Measurements from ENCODE around the gene ADAM12.
A peak's percentile ranks its signal among the peaks of the same experiment; 100 is the strongest.
"Not testable (repeated sequence)": the region's sequence is repeated elsewhere in the genome, so short reads cannot be mapped to it uniquely, and the experiment has no call there.

Gene ADAM12

DNA sequence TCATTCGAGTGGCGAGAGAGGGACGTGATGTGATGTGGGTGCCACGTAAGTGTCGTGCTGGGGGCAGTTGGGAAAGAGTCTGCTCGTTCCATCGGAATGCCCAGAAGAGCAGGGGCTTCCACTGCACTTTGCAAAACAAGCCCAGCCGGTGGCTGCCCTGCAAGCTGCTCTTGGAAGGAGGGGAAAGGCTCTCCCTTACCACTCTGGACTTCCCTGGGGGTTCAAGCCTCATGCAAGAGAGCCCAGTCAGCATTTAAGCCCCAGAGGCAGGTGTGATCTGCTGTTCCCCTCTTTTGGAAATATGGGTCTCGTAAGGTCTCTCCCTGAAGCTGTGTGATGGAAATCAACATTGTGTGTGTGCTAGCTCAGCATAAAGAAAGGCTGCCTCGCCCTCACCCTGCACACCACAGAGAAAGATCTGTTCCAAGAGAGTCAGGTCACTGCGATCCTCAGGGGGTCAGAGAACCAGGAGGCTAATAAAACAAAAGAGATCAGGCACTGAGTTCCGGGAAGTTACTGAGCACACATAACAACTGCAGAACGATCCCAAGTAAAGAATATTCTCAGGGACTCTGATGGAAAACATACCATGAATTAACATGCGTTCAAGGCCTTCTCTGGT is 212.5 kb downstream of the ADAM12 start:
- no peak for DNase-seq (ENCODE audit: low read depth in 2 of 2)

DNA sequence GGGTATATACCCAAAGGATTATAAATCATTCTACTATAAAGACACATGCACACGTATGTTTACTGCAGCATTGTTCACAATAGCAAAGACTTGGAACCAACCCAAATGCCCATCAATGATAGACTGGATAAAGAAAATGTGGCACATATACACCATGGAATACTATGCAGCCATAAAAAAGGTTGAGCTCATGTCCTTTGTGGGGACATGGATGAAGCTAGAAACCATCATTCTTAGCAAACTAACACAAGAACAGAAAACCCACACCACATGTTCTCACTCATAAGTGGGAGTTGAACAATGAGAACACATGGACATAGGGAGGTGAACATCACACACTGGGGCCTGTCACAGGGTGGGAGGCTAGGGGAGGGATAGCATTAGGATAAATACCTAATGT is 215.5 kb downstream of the ADAM12 start:
- DNase-seq (ENCODE audit: low read depth in 2 of 2): not testable (repeated sequence)

DNA sequence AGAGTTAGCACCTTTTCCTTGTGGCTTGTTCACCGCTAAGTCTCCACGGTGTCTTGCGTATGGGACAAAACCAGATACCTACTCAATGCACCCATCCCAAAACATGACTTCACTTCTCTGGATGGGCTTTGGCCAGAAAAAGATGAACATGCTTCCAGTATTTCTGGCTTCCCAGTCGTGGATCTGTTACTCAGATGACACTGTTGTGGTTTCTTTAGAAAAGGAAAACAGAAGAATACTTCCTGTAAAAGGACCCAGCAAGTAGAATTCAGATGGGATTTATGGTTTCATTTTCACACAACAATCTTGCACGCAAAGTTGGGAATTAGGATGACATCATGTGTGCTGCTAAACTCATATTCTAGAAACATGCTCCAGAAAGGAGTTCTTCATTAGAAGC is 216.7 kb downstream of the ADAM12 start:
- no peak for DNase-seq (ENCODE audit: low read depth in 2 of 2)

DNA sequence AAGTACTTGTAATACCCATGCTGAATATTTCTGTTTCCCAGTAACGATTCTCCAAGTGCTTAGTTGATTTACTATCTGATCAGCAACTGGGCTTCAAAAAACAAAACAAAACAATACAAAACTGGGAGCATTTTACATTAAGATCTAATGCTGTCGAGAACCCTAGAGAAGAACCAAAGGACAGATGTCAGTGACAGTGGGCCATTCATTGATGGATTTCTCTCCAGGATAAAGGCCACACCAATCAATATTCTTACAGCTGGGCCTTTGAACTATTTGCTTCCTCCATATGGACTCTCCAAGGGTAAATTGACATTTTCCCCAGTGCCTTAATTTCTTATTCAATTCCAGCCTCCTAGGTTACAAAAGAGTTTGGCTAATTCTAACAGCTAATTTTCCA is 217.5 kb downstream of the ADAM12 start:
- DNase-seq (ENCODE audit: low read depth in 2 of 2): no peak

DNA sequence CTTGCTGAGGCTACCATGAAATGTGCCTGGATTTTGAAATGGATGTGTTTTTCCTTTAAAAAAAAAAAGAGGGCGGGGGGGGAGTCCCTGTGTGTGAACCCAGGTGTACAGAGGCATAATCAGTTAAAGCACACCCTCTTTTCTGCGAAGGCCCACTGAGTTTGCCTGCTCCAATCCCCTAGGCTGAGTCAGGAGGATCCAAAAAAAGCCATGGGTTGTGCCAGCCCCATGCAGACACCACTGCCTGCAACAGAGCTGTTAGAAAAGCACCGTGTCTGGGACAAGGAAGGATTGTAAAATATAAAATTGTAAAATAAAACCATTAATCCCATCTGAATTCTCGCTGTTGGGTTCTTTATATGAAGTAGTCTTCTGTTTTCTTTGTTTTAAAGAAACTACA is 217.9 kb downstream of the ADAM12 start:
- no peak for DNase-seq (ENCODE audit: low read depth in 2 of 2)

DNA sequence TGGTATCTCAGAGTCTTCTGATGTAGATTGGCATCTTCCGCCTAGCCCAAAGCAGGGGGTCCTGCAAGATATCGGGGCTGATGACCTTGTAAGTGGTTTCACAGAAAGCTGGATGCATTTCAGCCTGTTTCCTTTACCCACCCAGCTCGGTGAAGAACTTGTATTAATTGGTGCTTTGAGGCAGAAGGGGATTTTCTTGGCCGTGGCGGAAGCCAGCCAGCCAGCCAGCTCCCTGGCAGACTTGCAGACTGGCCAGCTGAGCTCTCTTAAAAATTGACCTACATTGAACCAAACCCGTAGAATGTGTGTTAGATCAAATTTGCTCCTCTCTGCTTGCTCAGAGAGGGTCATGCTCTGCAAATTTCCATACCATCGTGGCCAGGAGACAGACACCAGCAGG is 218.4 kb downstream of the ADAM12 start:
- DNase-seq (ENCODE audit: low read depth in 2 of 2): no peak

DNA sequence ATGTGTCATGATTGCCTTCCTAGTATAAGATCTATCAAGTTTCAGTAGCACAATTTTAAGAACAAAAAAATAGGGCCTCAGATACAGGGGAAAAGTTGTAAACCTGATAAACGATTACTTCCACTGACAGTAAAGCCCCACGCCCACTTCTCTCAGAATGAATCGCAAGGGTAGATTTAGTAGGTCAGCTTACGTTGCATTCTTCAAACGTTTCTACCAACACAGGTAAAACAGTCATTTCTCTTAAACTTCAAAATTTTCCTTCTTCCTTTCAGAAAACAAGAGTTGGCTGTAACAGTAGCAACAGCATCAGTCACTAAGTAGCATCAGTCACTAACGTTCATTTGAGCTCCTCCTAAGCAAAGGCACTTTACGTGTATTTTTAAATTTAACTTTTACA is 221.5 kb downstream of the ADAM12 start:
- DNase-seq (ENCODE audit: low read depth in 2 of 2): peak in 1 of 2 donors; percentile 8

DNA sequence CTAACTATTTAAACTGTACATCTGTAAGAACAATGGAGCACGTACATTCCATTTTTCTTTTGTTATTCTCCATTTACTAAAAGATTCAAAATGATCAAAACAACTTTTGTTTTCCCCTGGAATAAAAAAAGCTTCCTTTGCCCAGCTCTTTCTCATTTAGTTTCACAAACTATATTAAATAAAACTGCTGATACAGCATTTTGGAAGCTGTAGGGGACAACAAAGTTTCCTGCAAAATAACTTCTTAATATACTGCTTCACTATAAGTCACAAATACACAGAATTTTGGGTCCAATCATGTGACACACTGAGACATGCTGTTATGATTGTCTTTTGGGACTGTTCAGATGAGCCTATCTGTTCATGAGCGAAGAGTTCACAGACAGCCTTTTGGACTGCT is 222.4 kb downstream of the ADAM12 start:
- DNase-seq (ENCODE audit: low read depth in 2 of 2): no peak

DNA sequence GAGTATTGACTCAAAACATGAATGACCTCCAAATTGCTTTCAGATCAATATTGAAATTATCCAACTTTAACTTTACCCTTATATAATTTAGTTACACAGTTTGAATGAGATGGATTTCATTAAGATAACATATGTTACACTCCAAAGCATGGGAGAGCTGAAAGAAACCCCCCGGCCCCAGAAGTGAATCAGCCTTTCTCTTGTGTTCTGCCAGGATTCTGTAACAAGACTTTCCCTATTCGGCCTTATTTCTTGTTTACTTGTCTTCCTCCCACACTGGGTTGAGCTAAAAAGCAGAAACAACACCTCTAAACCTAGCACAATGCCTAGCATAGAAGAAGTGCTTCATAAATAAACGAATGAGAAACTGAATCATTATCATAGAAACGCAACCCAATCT is 224.8 kb downstream of the ADAM12 start:
- no peak for DNase-seq (ENCODE audit: low read depth in 2 of 2)

DNA sequence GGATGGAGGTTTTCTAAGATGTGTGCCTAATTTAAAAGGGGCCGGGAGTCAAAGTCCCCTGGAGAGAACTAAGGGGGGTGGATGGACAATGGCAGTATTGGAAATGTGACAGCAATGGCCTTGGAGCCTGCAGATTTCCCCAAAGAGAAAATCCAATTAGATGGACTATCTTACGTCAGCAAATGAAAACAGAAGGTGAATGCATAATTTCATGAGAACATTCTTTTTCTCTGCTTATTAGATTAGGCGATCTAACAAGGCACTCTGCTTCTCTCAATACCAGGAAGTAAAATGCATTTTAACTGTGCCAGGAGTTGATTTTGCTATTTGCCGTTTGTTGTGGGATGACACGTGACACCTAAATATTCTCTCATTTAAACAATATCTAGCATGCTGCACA is 226.6 kb downstream of the ADAM12 start:
- DNase-seq (ENCODE audit: low read depth in 2 of 2): no peak

DNA sequence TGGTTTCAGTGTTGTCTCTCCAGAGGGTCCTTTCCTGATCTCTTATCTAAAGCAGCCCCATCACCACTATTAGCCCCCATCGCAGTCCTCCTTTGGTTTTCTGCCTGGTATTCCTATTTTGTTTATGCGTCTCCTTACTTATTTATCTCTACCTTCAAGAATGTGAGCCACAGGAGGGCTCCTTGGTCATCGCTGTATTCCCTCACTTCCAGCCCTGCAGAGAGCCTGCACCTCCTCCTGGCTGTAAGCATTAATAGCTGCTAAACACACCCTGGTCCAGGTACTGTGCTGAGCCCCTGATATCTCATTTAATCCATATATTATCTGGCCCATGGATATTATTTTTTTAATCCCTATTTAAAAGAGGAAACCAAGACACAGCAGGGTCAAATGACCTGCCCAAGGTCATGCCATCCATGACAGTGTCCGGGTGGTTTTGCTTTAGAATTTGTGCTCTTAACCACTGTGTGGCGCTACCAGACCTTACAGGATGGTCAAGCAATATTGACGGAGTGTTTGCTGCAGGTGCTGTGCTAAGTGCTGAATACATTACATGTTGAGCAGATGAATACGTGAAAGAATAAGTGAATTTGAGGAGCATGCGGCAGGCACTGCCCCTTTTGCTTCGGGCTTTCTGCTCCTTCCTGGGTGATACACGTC is 227.2 kb downstream of the ADAM12 start:
- DNase-seq (ENCODE audit: low read depth in 2 of 2): no peak

DNA sequence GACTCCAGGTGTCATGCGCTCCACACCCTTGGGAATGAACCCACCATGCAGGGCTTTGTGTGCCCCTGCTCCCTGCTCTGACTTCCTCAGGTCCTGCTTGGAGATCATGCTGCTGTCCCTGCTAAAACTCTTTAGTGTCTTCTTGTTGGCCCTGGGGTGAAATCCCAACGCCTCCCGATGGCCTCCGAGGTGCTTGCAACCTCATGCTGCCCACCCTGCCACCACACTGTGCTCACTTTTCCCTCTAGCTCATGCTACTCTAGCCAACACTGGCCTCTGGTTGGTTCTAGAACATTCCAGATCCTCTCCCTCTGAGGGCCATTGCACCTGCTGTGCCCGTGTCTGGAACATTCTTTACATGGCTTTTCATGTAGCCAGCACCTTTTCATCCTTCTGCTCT is 227.7 kb downstream of the ADAM12 start:
- DNase-seq (ENCODE audit: low read depth in 2 of 2): no peak

DNA sequence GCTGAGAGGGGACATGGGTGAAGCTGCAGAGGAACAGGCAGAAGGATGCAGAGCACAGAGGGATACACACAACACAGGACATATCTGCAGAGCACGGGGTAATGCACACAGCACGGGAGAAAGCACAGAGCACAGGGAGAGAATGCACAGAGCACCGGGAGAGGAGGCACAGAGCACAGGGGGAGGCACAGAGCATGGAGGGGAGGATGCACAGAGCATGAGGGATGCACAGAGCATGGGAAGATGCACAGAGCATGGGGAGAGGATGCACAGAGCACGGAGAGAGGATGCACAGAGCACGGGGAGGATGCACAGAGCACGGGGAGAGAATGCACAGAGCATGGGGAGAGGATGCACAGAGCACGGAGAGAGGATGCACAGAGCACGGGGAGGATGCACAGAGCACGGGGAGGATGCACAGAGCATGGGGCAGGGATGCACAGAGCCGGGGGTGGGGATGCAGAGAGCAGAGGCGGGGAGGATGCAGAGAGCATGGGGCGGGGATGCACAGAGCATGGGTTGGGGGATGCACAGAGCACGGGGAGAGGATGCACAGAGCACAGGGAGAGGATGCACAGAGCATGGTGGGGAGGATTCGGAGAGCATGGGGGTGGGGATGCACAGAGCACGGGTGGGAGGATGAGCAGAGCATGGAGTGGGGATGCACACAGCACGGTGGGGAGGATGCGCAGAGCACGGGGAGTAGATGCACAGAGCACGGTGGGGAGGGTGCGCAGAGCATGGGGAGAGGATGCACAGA is 230.0 kb downstream of the ADAM12 start:
- no peak for DNase-seq (ENCODE audit: low read depth in 2 of 2)

DNA sequence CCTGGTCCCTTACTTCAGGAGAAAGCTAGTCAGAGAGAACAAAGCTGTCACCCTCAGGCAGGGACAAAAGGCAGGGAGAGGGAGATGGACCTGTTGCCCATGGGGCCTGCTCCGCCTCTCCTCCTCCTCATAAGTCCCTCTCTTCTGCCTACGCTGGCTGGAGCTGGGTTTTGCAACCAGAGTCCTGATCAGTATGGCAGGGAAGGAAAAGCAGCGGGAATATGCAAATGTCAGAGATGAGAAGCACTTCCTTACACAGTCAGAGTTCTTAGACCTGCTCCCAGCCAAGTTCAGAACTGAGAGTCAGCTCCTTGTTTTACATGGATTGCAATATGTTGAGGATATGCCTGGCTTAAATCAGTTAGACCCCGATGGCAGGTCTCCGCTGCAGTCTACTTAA is 231.1 kb downstream of the ADAM12 start:
- no peak for DNase-seq (ENCODE audit: low read depth in 2 of 2)

DNA sequence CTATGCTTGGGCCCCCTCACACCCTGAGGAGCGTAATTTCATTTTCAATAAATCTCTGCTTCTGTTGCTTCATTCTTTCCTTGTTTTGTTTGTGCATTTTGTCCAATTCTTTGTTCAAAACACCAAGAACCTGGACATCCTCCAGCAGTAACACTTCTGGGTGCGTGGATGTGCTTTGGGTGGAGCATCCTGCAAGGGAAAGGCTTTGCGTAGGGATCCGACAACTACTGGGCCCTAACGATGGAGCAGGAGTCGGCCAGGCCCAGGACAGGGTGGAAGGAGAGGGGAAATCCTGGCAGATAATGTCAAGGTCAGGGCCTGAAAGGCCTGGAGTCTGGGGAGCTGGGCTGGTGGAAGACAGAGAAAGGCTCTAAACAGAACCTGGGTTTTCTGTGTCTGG is 231.8 kb downstream of the ADAM12 start:
- DNase-seq (ENCODE audit: low read depth in 2 of 2): no peak

DNA sequence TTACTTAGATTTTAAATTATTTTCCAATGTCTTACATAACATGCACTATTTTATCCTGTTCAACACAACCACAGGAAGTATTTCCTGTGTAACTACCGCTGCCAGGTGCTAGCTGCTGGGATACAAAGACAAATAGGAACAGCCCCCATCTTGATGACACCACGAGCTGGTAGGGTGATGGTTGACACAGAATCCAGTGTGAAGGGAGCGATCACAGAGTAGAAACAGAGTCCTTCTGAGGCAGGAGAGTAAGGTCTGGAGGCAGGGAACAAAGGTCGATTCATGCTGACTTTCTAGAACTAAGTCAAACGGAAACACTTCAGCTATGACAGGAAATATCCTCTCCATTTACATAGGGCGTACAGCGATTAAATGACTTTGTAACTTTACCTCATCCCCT is 232.3 kb downstream of the ADAM12 start:
- no peak for DNase-seq (ENCODE audit: low read depth in 2 of 2)

DNA sequence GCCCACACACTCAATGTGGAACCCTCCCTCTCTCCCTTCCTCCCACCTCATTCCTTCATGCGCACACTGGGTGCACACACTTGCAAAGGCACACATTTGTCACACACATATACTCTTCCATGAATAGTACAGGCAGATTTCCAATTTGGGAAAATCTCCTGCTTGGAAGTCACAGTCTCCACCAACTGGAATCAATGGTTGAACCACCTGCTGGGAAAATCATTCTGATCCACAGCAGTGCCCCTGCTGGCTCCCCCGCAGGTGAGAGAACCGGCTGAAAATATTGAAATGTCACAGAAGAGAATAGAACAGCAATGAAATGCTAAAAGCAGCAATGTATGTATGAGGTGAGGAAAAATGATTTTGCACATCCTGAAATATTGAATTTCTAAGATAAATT is 232.7 kb downstream of the ADAM12 start:
- no peak for DNase-seq (ENCODE audit: low read depth in 2 of 2)

DNA sequence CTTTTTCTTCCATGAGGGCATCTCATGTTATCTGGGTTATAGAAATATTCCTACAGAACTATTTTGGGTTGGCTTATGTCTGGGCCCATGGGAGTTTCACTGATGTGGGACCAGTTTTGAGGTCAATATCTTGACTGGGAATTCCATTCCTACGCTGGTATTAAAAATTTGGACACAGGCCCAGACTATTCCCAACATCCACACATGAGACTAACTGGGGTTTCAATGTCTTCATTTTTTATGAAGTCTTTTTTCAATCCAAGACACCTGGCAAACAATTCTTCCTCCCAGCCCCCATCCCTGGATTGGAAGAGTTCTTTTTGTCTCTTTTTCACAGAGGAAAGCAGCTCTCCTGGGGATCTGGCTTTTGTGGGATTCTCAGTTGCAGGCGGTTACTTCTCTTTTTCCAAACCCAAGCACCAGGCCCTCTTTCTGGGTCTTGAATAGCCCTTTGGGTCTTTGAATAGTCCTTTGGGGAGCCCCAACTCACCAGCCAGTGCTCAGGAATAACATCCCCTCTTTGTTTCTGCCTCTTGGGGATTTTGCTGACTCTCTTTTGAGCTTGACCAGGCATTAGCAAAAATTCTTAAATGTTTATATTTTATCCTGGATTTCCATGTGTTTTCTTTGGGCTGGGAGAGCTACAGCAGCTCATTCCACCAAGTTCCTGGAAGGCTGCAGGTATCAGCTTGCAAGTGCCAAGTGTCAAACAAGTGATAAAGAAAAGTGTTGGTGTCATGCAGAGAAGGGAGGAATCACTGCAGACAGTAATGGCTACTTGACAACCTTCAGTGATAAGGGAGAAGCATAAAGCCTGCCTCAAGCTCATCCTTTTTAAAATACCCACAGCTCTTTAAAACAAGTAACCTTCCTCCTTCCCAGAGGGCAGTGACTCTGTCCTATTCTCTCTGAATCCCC is 234.3 kb downstream of the ADAM12 start:
- DNase-seq (ENCODE audit: low read depth in 2 of 2): no peak

DNA sequence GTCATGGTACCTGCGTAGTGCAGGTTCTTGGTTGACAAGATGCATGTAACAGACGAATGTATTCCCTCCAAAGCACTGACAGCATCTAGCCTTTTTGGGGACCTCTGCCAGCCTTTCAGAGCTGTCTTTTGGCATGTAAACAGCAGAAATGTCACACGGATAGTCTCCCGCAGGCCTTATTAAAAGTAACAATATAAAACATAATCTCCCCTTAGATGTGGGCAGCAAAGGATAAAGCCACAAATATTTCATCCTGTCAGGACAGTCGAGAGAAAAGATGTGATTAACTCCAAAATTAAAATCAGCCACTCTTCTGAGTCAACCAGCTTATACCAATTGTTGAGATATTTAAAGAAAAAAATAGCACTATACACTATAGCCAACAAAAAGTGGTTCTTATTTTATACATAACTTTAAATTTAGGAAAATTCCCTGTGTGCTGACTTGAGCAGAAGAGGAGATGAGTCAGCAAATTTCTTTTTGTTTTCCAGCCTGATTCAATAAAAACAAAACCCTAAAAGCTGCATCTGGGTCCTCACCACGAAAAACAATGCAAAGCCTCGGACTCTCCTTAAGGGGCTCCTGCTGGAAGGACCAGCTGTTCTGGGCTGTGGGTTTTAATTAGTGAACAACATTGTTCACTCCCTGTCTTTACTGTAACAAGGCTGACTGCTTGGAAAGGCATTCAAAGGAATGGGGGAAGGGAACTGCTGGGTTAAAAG is 240.2 kb downstream of the ADAM12 start:
- no peak for DNase-seq (ENCODE audit: low read depth in 2 of 2)

DNA sequence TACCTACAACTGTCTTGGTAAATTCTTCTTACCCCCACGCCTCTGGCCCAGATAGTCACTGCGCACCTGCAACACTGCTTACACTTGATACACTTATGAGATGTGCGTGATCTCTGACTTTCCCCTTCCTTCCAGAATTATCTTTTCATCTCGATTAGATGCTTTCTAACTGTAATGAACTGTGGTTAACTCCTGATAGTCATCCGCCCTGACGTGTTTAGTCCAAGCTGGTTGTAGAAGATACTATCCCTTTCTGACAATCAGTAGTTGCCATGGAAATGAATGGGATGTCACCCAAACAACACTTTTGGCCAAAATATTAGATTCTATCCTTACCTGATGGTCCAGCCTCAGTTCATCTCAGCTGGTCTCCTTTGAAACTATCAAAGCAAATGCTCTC is 241.5 kb downstream of the ADAM12 start:
- DNase-seq (ENCODE audit: low read depth in 2 of 2): no peak

DNA sequence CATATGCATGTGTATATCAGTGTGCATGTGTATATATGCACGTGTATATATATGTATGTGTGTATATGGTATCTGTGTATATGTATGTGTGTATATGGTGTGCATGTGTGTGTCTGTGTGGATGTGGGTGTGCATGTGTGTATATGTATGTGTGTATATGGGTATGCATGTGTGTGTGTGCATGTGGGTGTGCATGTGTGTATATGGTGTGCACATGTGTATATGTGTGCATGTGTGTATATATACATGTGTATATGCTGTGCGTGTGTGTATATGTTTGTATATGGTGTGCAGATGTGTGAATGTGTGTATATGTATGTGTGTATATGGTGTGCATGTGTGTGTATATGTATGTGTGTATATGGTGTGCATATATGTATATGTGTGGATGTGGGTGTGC is 245.2 kb downstream of the ADAM12 start:
- DNase-seq (ENCODE audit: low read depth in 2 of 2): no peak
